Adrenal gland (tissue), 5 donors: ENCODE results near the gene TFG.

Source experiments
- POLR2A ChIP-seq, 2 donors: fragments of 450-650 bp; IDR thresholded peaks; one replicate each; pipeline ENCODE4 v1.6.1; 2017; ENCODE audit warnings: antibody characterized with exemption in 2 of 2, mild to moderate bottlenecking in 2 of 2, moderate library complexity in 1 of 2
- TF ChIP-seq, protein P1 (sequence below), 6 experiments: fragments of 450-650 bp in 4 of 6; fragments of 200-600 bp in 2 of 6; sonication (generic) in 1 of 6; IDR thresholded peaks; 1 replicate in 5 of 6; 2 replicates in 1 of 6; pipeline versions ENCODE4 v1.5.1 to v1.8.0; 2016 to 2021; ENCODE audit warnings: antibody characterized with exemption in 6 of 6, mild to moderate bottlenecking in 2 of 6, moderate library complexity in 1 of 6
- donor health status: DM: no; HTN: no; CAD: no.

DNA sequence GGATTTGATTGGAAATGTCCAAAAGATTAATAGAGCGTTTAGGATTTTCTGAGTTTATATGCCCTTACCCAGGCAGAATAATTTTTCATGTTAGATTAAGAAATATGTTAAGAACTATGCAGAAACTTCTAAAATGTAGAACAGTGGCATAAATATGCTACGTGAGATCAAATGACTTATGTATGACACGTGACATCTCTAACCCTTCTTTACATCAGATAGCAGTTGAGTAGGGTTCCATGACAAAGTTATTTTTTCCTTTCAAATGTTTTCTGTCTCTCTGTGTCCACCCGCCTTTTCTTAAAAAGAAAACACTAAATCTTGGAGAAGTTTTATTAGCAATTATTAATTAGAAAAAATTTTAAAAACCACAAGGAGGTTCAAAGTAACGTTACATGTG lies 8.6 kb upstream of the TFG start:
- no peak for TF ChIP-seq POLR2A (IDR thresholded peaks at IDR 0.05)
- TF ChIP-seq, protein P1, sequence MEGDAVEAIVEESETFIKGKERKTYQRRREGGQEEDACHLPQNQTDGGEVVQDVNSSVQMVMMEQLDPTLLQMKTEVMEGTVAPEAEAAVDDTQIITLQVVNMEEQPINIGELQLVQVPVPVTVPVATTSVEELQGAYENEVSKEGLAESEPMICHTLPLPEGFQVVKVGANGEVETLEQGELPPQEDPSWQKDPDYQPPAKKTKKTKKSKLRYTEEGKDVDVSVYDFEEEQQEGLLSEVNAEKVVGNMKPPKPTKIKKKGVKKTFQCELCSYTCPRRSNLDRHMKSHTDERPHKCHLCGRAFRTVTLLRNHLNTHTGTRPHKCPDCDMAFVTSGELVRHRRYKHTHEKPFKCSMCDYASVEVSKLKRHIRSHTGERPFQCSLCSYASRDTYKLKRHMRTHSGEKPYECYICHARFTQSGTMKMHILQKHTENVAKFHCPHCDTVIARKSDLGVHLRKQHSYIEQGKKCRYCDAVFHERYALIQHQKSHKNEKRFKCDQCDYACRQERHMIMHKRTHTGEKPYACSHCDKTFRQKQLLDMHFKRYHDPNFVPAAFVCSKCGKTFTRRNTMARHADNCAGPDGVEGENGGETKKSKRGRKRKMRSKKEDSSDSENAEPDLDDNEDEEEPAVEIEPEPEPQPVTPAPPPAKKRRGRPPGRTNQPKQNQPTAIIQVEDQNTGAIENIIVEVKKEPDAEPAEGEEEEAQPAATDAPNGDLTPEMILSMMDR (IDR thresholded peaks at IDR 0.05), result no peak
